ENCODE data around the gene CFAP119. TPM values are rescaled to one million over a fixed set of nuclear protein-coding genes. Genes with fewer than 3 reads are reported as not detected.

Gene CFAP119
- total and polyA plus RNA-seq, 2 donors (not counting 3 experiments of a cell fraction or from before 2014, with no cell fraction given), result 6.5 to 9.5 TPM

DNA sequence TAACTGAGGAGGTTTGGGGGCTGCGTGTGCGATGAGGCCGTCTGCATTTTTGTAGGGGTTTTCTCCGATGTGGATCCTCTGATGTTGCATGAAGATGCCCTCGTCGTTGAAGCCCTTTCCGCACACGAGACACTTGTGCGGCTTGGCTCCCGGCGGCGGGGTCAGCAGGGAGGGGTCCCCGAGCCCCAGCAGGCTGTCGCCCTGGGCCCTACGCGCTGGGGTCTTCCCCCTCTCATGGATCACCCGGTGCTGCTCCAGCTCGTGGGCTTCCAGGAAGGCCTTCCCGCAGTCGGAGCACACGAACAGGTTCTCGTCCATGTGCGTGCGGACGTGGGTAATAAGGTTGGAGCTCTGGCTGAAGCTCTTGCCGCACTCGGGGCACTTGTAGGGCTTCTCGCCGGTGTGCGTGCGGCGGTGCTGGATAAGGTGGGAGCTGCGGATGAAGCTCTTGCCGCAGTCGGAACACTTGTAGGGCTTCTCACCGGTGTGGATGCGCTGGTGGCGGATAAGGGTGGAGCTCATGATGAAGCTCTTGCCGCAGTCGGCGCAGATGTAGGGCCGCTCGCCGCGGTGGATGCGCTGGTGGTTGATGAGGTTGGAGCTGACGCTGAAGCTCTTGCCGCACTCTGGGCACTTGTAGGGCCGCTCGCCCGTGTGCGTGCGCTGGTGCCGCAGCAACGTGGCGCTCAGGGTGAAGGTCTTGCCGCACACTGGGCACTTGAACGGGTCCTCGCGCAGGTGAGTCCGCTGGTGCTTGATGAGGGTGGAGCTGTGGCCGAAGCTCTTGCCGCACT lies 20.8 kb upstream of the CFAP119 start:
- ChIA-PET POLR2A (no interaction called here), CTCF (interaction anchor here (0.8 to 1.1 kb wide), 4 partner anchors 11 to 159 kb away, joined by 3 read pairs; no protein-coding TSS in a partner anchor)
- dilution Hi-C loops (cut with MboI; ENCODE audit: extremely low pct_ligation_motif_present, low sequenced_read_pairs), result no loop called here
- no peak for FAIRE-seq
- intact Hi-C loops (cut with micrococcal nuclease), result no loop called here
- DNase-seq (ENCODE audit: low read depth, low spot score), result no peak
- no peaks in the 10 kb centered on the region for H4K20me1 ChIP-seq (replicated peaks; ENCODE audit: control insufficient read depth, extremely low read depth, insufficient read depth, low read length)
- no peak overlapping the region for H2AFZ ChIP-seq (ENCODE audit: low read depth, low read length)
- no peak overlapping the region for H3K4me2 ChIP-seq (ENCODE audit: insufficient read depth, low read length)
- no peaks in the 10 kb centered on the region for H3K9me1 ChIP-seq (replicated peaks; ENCODE audit: control insufficient read depth, extremely low read depth, insufficient read depth, low read length)
- no TSS peak for BruUV-seq (replicated peaks)
- H3K4me1 ChIP-seq (ENCODE audit: control insufficient read depth, extremely low read depth, insufficient read depth, low read length), result peaks cover 12% of the 10 kb centered on the region
- H3K27me3 ChIP-seq (ENCODE audit: control insufficient read depth in 2 of 2, insufficient read depth in 2 of 2, low read length in 2 of 2), result no peaks in the 10 kb centered on the region
- no peaks in the 10 kb centered on the region for H3K9me3 ChIP-seq (replicated peaks; ENCODE audit: control insufficient read depth, insufficient read depth, low read length)
- peaks cover 0 to 19% of the 10 kb centered on the region in 2 experiments for H3K36me3 ChIP-seq (ENCODE audit: control insufficient read depth in 2 of 2, extremely low read depth in 1 of 2, insufficient read depth in 2 of 2, low read length in 2 of 2)
- no peak overlapping the region for H3K9ac ChIP-seq (replicated peaks; ENCODE audit: extremely low read depth, insufficient read depth, low read length)
- TF ChIP-seq EZH2 (IDR thresholded peaks at IDR 0.05; ENCODE audit: borderline replicate concordance, low read depth, low read length, severe bottlenecking) (no peak), POLR2AphosphoS5 (IDR thresholded peaks at IDR 0.05; ENCODE audit: insufficient read depth, low read depth, low read length) (no peak), MYC (IDR thresholded peaks at IDR 0.05; ENCODE audit: low read depth, low read length) (no peak), GATA2 (IDR thresholded peaks at IDR 0.05; ENCODE audit: insufficient read depth, insufficient read length, low read depth, low read length) (no peak), POLR2A (IDR thresholded peaks at IDR 0.05; ENCODE audit: low read depth, low read length) (no peak), FOS (IDR thresholded peaks at IDR 0.05; ENCODE audit: borderline replicate concordance, insufficient read depth, low read length) (no peak), JUN (IDR thresholded peaks at IDR 0.05; ENCODE audit: borderline replicate concordance, insufficient read depth, insufficient read length, low read depth) (no peak)
- TF ChIP-seq, protein P1, sequence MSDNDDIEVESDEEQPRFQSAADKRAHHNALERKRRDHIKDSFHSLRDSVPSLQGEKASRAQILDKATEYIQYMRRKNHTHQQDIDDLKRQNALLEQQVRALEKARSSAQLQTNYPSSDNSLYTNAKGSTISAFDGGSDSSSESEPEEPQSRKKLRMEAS (IDR thresholded peaks at IDR 0.05; ENCODE audit: insufficient read depth, insufficient read length), result no peak
- TF ChIP-seq, protein P2, sequence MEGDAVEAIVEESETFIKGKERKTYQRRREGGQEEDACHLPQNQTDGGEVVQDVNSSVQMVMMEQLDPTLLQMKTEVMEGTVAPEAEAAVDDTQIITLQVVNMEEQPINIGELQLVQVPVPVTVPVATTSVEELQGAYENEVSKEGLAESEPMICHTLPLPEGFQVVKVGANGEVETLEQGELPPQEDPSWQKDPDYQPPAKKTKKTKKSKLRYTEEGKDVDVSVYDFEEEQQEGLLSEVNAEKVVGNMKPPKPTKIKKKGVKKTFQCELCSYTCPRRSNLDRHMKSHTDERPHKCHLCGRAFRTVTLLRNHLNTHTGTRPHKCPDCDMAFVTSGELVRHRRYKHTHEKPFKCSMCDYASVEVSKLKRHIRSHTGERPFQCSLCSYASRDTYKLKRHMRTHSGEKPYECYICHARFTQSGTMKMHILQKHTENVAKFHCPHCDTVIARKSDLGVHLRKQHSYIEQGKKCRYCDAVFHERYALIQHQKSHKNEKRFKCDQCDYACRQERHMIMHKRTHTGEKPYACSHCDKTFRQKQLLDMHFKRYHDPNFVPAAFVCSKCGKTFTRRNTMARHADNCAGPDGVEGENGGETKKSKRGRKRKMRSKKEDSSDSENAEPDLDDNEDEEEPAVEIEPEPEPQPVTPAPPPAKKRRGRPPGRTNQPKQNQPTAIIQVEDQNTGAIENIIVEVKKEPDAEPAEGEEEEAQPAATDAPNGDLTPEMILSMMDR (IDR thresholded peaks at IDR 0.05; ENCODE audit: extremely low read depth in 1 of 2, insufficient read depth in 1 of 2, low read depth in 1 of 2, low read length in 2 of 2), result no peak
- no peak overlapping the region for H3K27ac ChIP-seq (ENCODE audit: insufficient read depth, low read depth, low read length)
- H3K4me3 ChIP-seq (replicated peaks in 1 of 3; ENCODE audit: insufficient read depth in 1 of 3, low read depth in 1 of 3, low read length in 3 of 3), result no peak overlapping the region
- H3K79me2 ChIP-seq (ENCODE audit: control insufficient read depth, insufficient read depth, low read length), result peaks cover 10% of the 10 kb centered on the region

Measured in endothelial cell of umbilical vein (primary cell).